GM12892 (cell line): ENCODE results near the gene LRRTM2.

Source experiments
- POLR2A ChIP-seq: IDR thresholded peaks from 2 replicates; pipeline ENCODE4 v1.6.1; 2011; ENCODE audit warnings: low read depth, low read length, control low read depth
- POLR2AphosphoS5 ChIP-seq: IDR thresholded peaks from 2 replicates; pipeline ENCODE4 v1.6.1; 2011; ENCODE audit warnings: low read depth, low read length, control low read depth
- TAF1 ChIP-seq: IDR thresholded peaks from 2 replicates; pipeline ENCODE4 v1.6.1; 2011; ENCODE audit warnings: low read depth, mild to moderate bottlenecking, control low read depth, low read length, borderline replicate concordance

DNA sequence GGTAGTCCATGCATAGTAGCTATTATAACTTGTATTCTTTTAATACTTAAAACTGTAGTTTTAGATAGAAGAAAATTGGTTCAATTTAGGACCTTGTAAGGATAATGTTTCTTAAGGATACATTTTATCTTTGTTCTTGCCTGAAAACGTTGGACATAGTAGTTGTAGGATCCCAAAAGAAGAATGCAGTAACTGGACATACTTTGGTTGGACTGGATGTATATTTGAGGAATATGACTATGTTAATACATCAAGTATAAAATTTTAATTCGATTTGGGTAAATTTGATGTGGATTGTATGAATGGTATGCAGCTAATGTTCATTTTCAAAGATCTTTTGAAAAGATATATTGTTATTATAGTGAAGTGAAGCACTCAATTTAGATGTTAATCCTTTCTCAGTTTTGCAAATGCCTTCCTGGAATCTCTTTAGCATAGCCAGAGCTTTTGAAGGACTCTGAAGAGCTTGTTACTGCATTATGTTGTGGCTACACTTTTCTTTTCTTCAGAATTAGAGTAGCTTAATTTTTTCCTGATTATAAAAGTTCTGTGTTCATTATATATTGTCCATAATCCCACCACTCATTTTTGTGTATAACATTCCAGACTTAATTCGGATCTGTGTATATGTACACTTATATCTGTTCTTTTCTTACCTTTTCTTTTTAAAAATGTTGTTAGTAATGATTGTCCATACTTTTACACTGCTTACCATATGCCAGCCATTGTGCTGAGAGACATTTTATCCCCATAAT, 41.2 kb downstream of the LRRTM2 start:
- no peak for TF ChIP-seq POLR2AphosphoS5
- no peak for TF ChIP-seq POLR2A
- no peak for TF ChIP-seq TAF1
